Panc1 (cell line): ENCODE results near the gene LINGO1.

Experiments
- POLR2AphosphoS5 ChIP-seq: IDR thresholded peaks from 2 replicates; pipeline ENCODE4 v1.6.1; 2012; ENCODE audit warnings: mild to moderate bottlenecking, low read depth, low read length, moderate library complexity
- TCF7L2 ChIP-seq: IDR thresholded peaks from 2 replicates; pipeline ENCODE4 v1.6.1; 2011; ENCODE audit warnings: mild to moderate bottlenecking, low read depth, low read length, inconsistent platforms
- TF ChIP-seq, protein P1 (sequence below): fragments of 450-650 bp; IDR thresholded peaks from 2 replicates; pipeline ENCODE4 v1.5.1; 2017; ENCODE audit warnings: mild to moderate bottlenecking

DNA sequence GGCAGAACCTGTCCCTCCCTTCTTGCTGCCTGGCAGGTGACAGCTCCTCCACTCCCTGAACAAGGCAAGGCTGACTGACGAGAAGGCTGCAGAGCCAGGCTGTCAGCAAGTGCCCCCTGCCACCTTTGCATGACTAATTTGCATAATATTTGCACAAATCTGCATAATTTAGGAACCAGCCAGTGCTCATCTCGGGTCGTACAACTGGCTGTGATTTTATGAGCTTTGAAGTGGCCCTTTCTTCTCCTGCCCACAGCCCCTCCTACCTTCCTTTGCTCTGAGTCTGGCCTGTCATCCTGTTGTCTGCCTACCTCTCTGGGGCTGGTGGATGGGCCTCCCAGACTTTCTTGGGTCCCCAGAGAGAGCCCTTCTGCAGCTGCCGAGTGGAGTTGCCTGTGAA, 58.9 kb downstream of the LINGO1 start:
- TF ChIP-seq, protein P1, sequence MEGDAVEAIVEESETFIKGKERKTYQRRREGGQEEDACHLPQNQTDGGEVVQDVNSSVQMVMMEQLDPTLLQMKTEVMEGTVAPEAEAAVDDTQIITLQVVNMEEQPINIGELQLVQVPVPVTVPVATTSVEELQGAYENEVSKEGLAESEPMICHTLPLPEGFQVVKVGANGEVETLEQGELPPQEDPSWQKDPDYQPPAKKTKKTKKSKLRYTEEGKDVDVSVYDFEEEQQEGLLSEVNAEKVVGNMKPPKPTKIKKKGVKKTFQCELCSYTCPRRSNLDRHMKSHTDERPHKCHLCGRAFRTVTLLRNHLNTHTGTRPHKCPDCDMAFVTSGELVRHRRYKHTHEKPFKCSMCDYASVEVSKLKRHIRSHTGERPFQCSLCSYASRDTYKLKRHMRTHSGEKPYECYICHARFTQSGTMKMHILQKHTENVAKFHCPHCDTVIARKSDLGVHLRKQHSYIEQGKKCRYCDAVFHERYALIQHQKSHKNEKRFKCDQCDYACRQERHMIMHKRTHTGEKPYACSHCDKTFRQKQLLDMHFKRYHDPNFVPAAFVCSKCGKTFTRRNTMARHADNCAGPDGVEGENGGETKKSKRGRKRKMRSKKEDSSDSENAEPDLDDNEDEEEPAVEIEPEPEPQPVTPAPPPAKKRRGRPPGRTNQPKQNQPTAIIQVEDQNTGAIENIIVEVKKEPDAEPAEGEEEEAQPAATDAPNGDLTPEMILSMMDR = no peak
- TF ChIP-seq TCF7L2 (no peak), POLR2AphosphoS5 (no peak)
